Keratinocyte (primary cell): ENCODE measurements around the gene CYP26A1.

ENCODE experiments used
- CTCF ChIP-seq, 3 experiments: IDR thresholded peaks in 1 of 3; conservative IDR thresholded peaks in 1 of 3; optimal IDR thresholded peaks in 1 of 3; 2 replicates in 2 of 3; 3 replicates in 1 of 3; pipeline versions ENCODE3 to v1.5.1; 2011; ENCODE audit warnings: low read length in 3 of 3, mild to moderate bottlenecking in 3 of 3, moderate library complexity in 2 of 3, control low read depth in 1 of 3, inconsistent platforms in 1 of 3; ENCODE audit not compliant: insufficient read depth in 2 of 3; ENCODE audit errors: extremely low read depth in 1 of 3
- EZH2 ChIP-seq: IDR thresholded peaks from one replicate; pipeline ENCODE4 v1.6.1; 2012; ENCODE audit warnings: inconsistent platforms, mild to moderate bottlenecking, low read length, moderate library complexity

GRCh38 chr10:93085272-93085859, 11.7 kb downstream of the CYP26A1 start:
- TF ChIP-seq CTCF (optimal IDR thresholded peaks at IDR 0.05 in 1 of 3, IDR thresholded peaks at IDR 0.05 in 1 of 3, conservative IDR thresholded peaks at IDR 0.05 in 1 of 3; ENCODE audit: extremely low read depth in 1 of 3, insufficient read depth in 2 of 3, low read length in 3 of 3): no peak
- TF ChIP-seq EZH2: no peak
